Pancreas (tissue), 10 donors: ENCODE results near the gene TRIM8. TPM values are rescaled to one million over a fixed set of nuclear protein-coding genes. Genes with fewer than 3 reads are reported as not detected.

Source experiments
- ATAC-seq, 4 donors: fragments of 200-7000 bp; cut with Tn5 transposase; one replicate each; pipeline versions ENCODE4 v1.8.0 to v1.9.1; 2020; ENCODE audit warnings: mild to moderate bottlenecking in 4 of 4, moderate library complexity in 4 of 4
- DNase-seq, 6 donors: peaks; one replicate each; pipeline ENCODE4 v3.0.0-alpha.2; 2020
- FAIRE-seq: peaks from 2 replicates; lab custom pipeline; 2012; peaks lifted over from hg19 to GRCh38; lab: Jason Lieb, UNC
- H3K27ac ChIP-seq, 4 donors: fragments of 200-600 bp; sonication (generic); 1 replicate in 3 of 4; 2 replicates in 1 of 4; pipeline versions ENCODE4 v1.5.0 to v1.8.0; 2020
- H3K27me3 ChIP-seq, 4 donors: fragments of 200-600 bp; one replicate each; pipeline ENCODE4 v1.8.0; 2021
- H3K36me3 ChIP-seq, 3 donors: fragments of 200-600 bp; sonication (generic) in 1 of 3; one replicate each; pipeline versions ENCODE4 v1.5.0 to v1.8.0; 2020 to 2021
- H3K4me1 ChIP-seq, 3 donors: fragments of 200-600 bp; one replicate each; pipeline ENCODE4 v1.8.0; 2021
- H3K4me3 ChIP-seq, 4 donors: fragments of 200-600 bp; sonication (generic) in 2 of 4; one replicate each; pipeline versions ENCODE4 v1.5.0 to v1.8.0; 2020 to 2021
- H3K9me3 ChIP-seq, 4 donors: fragments of 200-600 bp; one replicate each; pipeline ENCODE4 v1.8.0; 2021
- CTCF ChIP-seq, 4 donors: fragments of 200-600 bp; sonication (generic) in 3 of 4; IDR thresholded peaks; one replicate each; pipeline versions ENCODE4 v1.5.0 to v1.8.0; 2021; ENCODE audit warnings: antibody characterized with exemption in 4 of 4
- WGBS, 2 donors: extraction: QIAGEN DNeasy Blood & Tissue Kit; methylation state at CpG; one replicate each; pipeline ENCODE4 v1.1.7; 2013; 5-methylcytosine and 5-hydroxymethylcytosine counted together
- intact Hi-C, 3 donors: fragments of 100-400 bp; cut with DNase I; formaldehyde crosslinking; loops; one replicate each; pipeline versions ENCODE4 v1.11.1 to v1.14.2; 2022
- polyA plus RNA-seq, 2 donors: library from polyadenylated mRNA; stranded (reverse); fragments of 200-250 nt; gene quantifications; one replicate each; pipeline ENCODE4 v1.2.3, GENCODE V29; 2013
- total RNA-seq, 6 donors: library from RNA; stranded (reverse); fragmentation: NEBNext Ultra II Directional in 4 of 6; extraction: Animal tissue kit (Norgen Biotek cat#: 25700) in 4 of 6; gene quantifications; one replicate each; pipeline versions ENCODE4 v1.2.1 to v1.2.4, GENCODE V29; 2021 to 2023
- donor health status: healthy with polysubstance abuse.
- donor health status: DM: no; HTN: no; CAD: no; lungs with moderate emphysema.
- donor health status: DM: no; HTN: no; CAD: no.
- donor health status: control.
- donor health status: control.
- donor health status: Bipolar disorder and iron deficiency.
- donor health status: DM: yes; HTN: yes; CAD: no.
- donor health status: DM: no; HTN: no; CAD: no.
- donor health status: DM: no; HTN: no; CAD: no.
- donor health status: DM: yes; HTN: yes; CAD: no.

TRIM8 gene
- total and polyA plus RNA-seq, 8 donors: 42.2 to 106 (median 74.1) TPM

DNA sequence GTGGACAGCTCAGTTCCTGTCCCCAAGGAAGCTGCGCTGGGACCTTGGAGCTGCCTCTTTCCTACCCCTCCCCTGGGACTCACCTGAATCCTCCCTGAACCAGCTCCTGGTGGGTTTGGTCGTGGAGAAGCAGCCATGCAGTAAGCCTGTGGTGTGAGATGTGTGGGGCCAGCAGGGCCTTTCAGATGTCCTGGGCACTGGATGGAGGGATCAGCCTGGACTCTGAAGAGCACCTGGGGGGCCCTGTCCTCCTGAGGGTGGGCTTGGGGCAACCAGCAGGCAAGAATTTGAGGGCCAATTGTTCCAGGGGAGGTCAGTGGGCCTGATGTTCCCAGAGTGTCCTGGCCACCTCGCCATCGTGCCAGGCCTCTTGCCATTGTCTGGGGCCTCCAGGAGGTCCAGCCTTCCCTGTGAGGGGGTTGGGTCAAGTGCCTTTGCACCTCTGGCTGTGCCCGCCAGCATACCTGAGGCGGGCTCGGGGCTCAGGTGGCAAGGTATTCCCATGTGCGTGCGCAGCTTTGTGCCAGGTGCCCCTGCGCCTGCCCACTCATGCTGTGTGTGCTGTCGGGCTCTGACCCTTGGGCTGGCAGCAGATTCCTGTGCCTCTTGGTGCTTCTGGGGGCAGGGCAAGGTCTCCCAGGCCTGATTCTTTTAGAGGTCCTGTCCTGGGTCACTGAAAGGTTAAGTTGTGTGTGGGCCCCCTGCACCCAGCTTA lies 7.3 kb downstream of the TRIM8 start:
- FAIRE-seq (no peak), DNase-seq (no peak), ATAC-seq (no peak)
- Histone ChIP-seq H3K9me3 (no peaks in the 10 kb centered on the region), H3K27me3 (no peaks in the 10 kb centered on the region), H3K4me3 (no peak overlapping the region), H3K36me3 (peaks cover 0 to 32% (median 19%) of the 10 kb centered on the region in 3 donors), H3K27ac (peak overlapping the region in 2 of 4 donors; percentile 55 to 72), H3K4me1 (peaks cover 36 to 59% (median 51%) of the 10 kb centered on the region in 3 donors)
- WGBS, 2 donors: 82 to 92% methylated on average over 11 of the region's 11 CpGs
- TF ChIP-seq CTCF (IDR thresholded peaks at IDR 0.05): no peak
- intact Hi-C loops: no loop called here

DNA sequence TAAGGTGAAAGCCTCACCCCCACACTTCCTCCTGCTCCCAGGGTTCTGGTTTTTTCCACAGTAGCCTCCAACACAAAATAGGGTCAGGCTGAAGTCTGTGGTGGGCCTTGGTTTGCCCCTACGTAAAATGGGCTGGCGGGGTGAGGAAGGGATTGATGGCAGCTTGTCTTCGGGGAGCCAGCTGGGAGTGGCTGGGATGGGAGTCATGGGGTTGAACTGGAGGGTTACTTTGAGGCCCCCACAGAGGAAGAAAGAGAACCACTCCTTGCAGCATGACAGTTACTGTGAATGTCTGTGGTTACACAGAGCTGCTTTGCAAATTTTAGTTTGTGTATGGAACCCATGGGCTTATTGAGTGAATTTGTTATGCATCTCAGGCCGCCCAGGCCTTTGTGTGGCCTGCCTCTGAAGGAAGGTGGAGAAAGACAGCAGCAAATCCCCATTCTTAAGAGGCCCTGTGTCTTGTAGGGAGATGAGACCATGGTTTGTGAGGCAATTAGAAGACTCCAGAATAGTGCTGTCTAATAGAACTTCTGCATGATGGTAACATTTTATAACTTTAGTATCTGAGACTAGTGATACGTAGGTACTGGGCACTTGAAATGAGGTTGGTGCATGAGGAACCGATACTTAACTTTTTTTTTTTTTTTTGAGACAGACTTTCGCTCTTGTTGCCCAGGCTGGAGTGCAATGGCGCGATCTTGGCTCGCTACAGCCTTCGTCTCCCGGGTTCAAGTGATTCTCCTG lies 8.1 kb downstream of the TRIM8 start:
- ATAC-seq (no peak), FAIRE-seq (no peak), DNase-seq (no peak)
- no peak for TF ChIP-seq CTCF (IDR thresholded peaks at IDR 0.05)
- 89 to 93% methylated on average over 12 of the region's 12 CpGs for whole genome bisulfite sequencing, 2 donors
- peaks cover 0 to 39% (median 26%) of the 10 kb centered on the region in 3 donors for H3K36me3 ChIP-seq
- H3K9me3 ChIP-seq: no peaks in the 10 kb centered on the region
- H3K27me3 ChIP-seq: no peaks in the 10 kb centered on the region
- peak overlapping the region in 2 of 4 donors; percentile 55 to 72 for H3K27ac ChIP-seq
- intact Hi-C loops: no loop called here
- H3K4me1 ChIP-seq: peaks cover 42 to 65% (median 53%) of the 10 kb centered on the region in 3 donors
- no peak overlapping the region for H3K4me3 ChIP-seq

- DNase-seq (no peak), FAIRE-seq (no peak), ATAC-seq (no peak)
- no peak overlapping the region for H3K4me3 ChIP-seq
- WGBS, 2 donors: 83 to 100% methylated on average over 1 of the region's 1 CpG
- intact Hi-C loops: no loop called here
- TF ChIP-seq CTCF (IDR thresholded peaks at IDR 0.05): no peak
- peaks cover 40 to 65% (median 52%) of the 10 kb centered on the region in 3 donors for H3K4me1 ChIP-seq
- peak overlapping the region in 3 of 4 donors; percentile 13 to 41 (median 22) for H3K27ac ChIP-seq
- no peaks in the 10 kb centered on the region for H3K9me3 ChIP-seq
- H3K27me3 ChIP-seq: no peaks in the 10 kb centered on the region
- peaks cover 0 to 39% (median 27%) of the 10 kb centered on the region in 3 donors for H3K36me3 ChIP-seq
These were observed 8.8 kb downstream of the TRIM8 start for GRCh38 chr10:102653060-102653459.

GRCh38 chr10:102654566-102654965 lies 10.3 kb downstream of the TRIM8 start:
- Histone ChIP-seq H3K27me3 (no peaks in the 10 kb centered on the region), H3K27ac (peak overlapping the region in 1 of 4 donors; percentile 8), H3K9me3 (no peaks in the 10 kb centered on the region), H3K4me3 (no peak overlapping the region), H3K36me3 (peaks cover 0 to 39% (median 27%) of the 10 kb centered on the region in 3 donors), H3K4me1 (peaks cover 49 to 64% (median 53%) of the 10 kb centered on the region in 3 donors)
- WGBS, 2 donors: 20 to 29% methylated on average over 7 of the region's 7 CpGs
- DNase-seq: peak in 5 of 6 donors; percentile 52 to 63 (median 59)
- no peak for FAIRE-seq
- peak in 2 of 4 donors; percentile 18 to 19 for ATAC-seq
- TF ChIP-seq CTCF (IDR thresholded peaks at IDR 0.05): no peak
- intact Hi-C loops: no loop called here
